Measurements from ENCODE around the gene PRLH. TPM values are rescaled to one million over a fixed set of nuclear protein-coding genes. Genes with fewer than 3 reads are reported as not detected.

Gene PRLH
- total and polyA plus RNA-seq, 2 of the 13 experiments (the other 11 are each of a cell fraction or from before 2014, with no cell fraction given) = not detected

- no peak for TF ChIP-seq POLR2AphosphoS2 (IDR thresholded peaks at IDR 0.05; ENCODE audit: low read depth, low read length)
- TF ChIP-seq GATAD2A (CRISPR knock-in tag; IDR thresholded peaks at IDR 0.05) = no peak
- TF ChIP-seq MED1 (CRISPR knock-in tag; IDR thresholded peaks at IDR 0.05) = peak; percentile 29; the same call in 1 of the 2 replicates
- TF ChIP-seq MNT (IDR thresholded peaks at IDR 0.05) = no peak
- TF ChIP-seq ZFP37 (CRISPR knock-in tag; IDR thresholded peaks at IDR 0.05; ENCODE audit: borderline replicate concordance) = no peak
- no peak for TF ChIP-seq SNAPC2 (CRISPR knock-in tag; IDR thresholded peaks at IDR 0.05)
- no peak for TF ChIP-seq CENPT (CRISPR knock-in tag; IDR thresholded peaks at IDR 0.05; ENCODE audit: low read depth)
- TF ChIP-seq CBX1 (IDR thresholded peaks at IDR 0.05; ENCODE audit: low read depth) = no peak
- TF ChIP-seq ZNF292 (CRISPR knock-in tag; IDR thresholded peaks at IDR 0.05; ENCODE audit: borderline replicate concordance, low read depth) = no peak
- no peak for TF ChIP-seq NCOR1 (IDR thresholded peaks at IDR 0.05; ENCODE audit: borderline replicate concordance, low read length)
- TF ChIP-seq CHD4 (IDR thresholded peaks at IDR 0.05; ENCODE audit: borderline replicate concordance, low read length) = no peak
- no peak for TF ChIP-seq JDP2 (CRISPR knock-in tag; IDR thresholded peaks at IDR 0.05; ENCODE audit: borderline replicate concordance)
- no peak for TF ChIP-seq ZBTB43 (CRISPR knock-in tag; conservative IDR thresholded peaks at IDR 0.05)
- TF ChIP-seq ZNF773 (CRISPR knock-in tag; IDR thresholded peaks at IDR 0.05; ENCODE audit: borderline replicate concordance) = no peak
- no peak for TF ChIP-seq KLF9 (CRISPR knock-in tag; IDR thresholded peaks at IDR 0.05; ENCODE audit: low read depth)
- TF ChIP-seq ZNF615 (CRISPR knock-in tag; IDR thresholded peaks at IDR 0.05; ENCODE audit: borderline replicate concordance) = no peak
- TF ChIP-seq IRF1 (CRISPR knock-in tag; IDR thresholded peaks at IDR 0.05; ENCODE audit: low read depth) = no peak
- TF ChIP-seq IRF2 (CRISPR knock-in tag; IDR thresholded peaks at IDR 0.05) = no peak
- no peak for TF ChIP-seq NR2F2 (IDR thresholded peaks at IDR 0.05; ENCODE audit: borderline replicate concordance, low read depth)
- TF ChIP-seq ZNF572 (CRISPR knock-in tag; IDR thresholded peaks at IDR 0.05) = no peak; the same call in 1 of the 2 replicates
- TF ChIP-seq, protein P1, sequence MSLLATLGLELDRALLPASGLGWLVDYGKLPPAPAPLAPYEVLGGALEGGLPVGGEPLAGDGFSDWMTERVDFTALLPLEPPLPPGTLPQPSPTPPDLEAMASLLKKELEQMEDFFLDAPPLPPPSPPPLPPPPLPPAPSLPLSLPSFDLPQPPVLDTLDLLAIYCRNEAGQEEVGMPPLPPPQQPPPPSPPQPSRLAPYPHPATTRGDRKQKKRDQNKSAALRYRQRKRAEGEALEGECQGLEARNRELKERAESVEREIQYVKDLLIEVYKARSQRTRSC (CRISPR knock-in tag; IDR thresholded peaks at IDR 0.05; ENCODE audit: low read depth) = no peak
- TF ChIP-seq RBM39 (IDR thresholded peaks at IDR 0.05; ENCODE audit: low read depth, low read length, poor library complexity, severe bottlenecking) = no peak
- TF ChIP-seq MAF1 (CRISPR knock-in tag; IDR thresholded peaks at IDR 0.05; ENCODE audit: borderline replicate concordance) = peak; percentile 64; the same call in 1 of the 2 replicates
- no peak for TF ChIP-seq HNRNPK (IDR thresholded peaks at IDR 0.05; ENCODE audit: low read depth, low read length, poor library complexity, severe bottlenecking)
- TF ChIP-seq ZC3H4 (CRISPR knock-in tag; IDR thresholded peaks at IDR 0.05; ENCODE audit: borderline replicate concordance) = no peak
Measured at GRCh38 chr2:237593596-237594320, 27.4 kb downstream of the PRLH start (continued).
